SK-N-SH (cell line): ENCODE measurements around the gene EPHB2.

Source experiments
- RCOR1 ChIP-seq: fragments of 150-350 bp; IDR thresholded peaks from 2 replicates; pipeline ENCODE4 v1.6.1; 2017; ENCODE audit warnings: antibody characterized with exemption, low read length
- TCF12 ChIP-seq: IDR thresholded peaks from 2 replicates; pipeline ENCODE4 v1.4.0; 2012
- USF1 ChIP-seq: IDR thresholded peaks from 2 replicates; pipeline ENCODE4 v1.4.0; 2012; ENCODE audit warnings: low read depth, borderline replicate concordance
- TF ChIP-seq, protein P1 (sequence below): fragments of 200-600 bp; sonication (generic); IDR thresholded peaks from 2 replicates; pipeline ENCODE4 v1.6.1; 2017; ENCODE audit warnings: antibody characterized with exemption, mild to moderate bottlenecking, moderate library complexity

DNA sequence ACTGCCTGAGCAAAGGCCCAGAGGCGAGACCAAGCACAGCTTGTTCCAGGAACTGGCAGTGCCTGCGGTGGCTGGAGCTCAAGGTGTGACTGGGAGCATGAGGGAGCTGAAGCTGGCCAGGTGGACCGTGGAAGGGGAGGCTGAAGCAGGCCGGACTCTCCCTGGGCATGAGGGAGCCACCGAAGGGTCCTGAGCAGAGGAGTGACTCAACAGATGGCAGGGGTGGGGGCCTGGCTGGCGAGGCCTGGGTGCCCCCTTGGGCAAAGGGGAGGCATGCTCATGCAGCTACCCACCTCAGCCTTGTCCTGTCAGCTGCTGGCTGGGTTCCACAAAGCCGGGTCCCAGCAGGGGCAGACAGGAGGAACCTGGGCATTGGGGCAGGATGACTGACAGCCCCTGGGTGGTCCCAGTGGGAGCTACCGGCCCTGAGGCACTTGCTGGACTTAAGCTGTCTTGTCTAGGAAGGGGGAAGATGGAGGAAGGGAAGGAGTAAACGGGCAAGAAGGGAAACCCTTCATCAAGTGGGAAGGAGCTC is 143.1 kb downstream of the EPHB2 start:
- TF ChIP-seq RCOR1, result no peak
- no peak for TF ChIP-seq TCF12
- TF ChIP-seq, protein P1, sequence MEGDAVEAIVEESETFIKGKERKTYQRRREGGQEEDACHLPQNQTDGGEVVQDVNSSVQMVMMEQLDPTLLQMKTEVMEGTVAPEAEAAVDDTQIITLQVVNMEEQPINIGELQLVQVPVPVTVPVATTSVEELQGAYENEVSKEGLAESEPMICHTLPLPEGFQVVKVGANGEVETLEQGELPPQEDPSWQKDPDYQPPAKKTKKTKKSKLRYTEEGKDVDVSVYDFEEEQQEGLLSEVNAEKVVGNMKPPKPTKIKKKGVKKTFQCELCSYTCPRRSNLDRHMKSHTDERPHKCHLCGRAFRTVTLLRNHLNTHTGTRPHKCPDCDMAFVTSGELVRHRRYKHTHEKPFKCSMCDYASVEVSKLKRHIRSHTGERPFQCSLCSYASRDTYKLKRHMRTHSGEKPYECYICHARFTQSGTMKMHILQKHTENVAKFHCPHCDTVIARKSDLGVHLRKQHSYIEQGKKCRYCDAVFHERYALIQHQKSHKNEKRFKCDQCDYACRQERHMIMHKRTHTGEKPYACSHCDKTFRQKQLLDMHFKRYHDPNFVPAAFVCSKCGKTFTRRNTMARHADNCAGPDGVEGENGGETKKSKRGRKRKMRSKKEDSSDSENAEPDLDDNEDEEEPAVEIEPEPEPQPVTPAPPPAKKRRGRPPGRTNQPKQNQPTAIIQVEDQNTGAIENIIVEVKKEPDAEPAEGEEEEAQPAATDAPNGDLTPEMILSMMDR, result no peak
- TF ChIP-seq USF1, result no peak
